GM21447 (cell line): ENCODE results near the gene TTC28.
"Not testable (repeated sequence)": the region's sequence is repeated elsewhere in the genome, so short reads cannot be mapped to it uniquely, and the experiment has no call there.

ENCODE experiments used
- ATAC-seq: cut with Tn5 transposase; IDR thresholded peaks from one replicate; pipeline ENCODE4 v1.9.1; 2021; ENCODE audit not compliant: unreplicated experiment

TTC28 gene

GRCh38 chr22:28074526-28074925, 605.1 kb downstream of the TTC28 start:
- no peak for ATAC-seq

- ATAC-seq = no peak
These were observed 607.6 kb downstream of the TTC28 start for GRCh38 chr22:28072066-28072465.

GRCh38 chr22:28068826-28069225, 610.8 kb downstream of the TTC28 start:
- no peak for ATAC-seq

- no peak for ATAC-seq
These were observed 614.7 kb downstream of the TTC28 start for GRCh38 chr22:28064920-28065319.

GRCh38 chr22:28063656-28064055, 616.0 kb downstream of the TTC28 start:
- ATAC-seq = no peak

- not testable (repeated sequence) for ATAC-seq
These were observed 619.0 kb downstream of the TTC28 start for GRCh38 chr22:28060594-28060993.

- ATAC-seq = no peak
These were observed 621.6 kb downstream of the TTC28 start for GRCh38 chr22:28058036-28058435.

- ATAC-seq = no peak
These were observed 624.8 kb downstream of the TTC28 start for GRCh38 chr22:28054819-28055208.

GRCh38 chr22:28053896-28054818, 625.5 kb downstream of the TTC28 start:
- ATAC-seq = no peak

- no peak for ATAC-seq
These were observed 626.8 kb downstream of the TTC28 start for GRCh38 chr22:28052825-28053269.

GRCh38 chr22:28051787-28052356, 627.8 kb downstream of the TTC28 start:
- no peak for ATAC-seq

- ATAC-seq = no peak
These were observed 628.4 kb downstream of the TTC28 start for GRCh38 chr22:28051091-28051786.

GRCh38 chr22:28048529-28048928, 631.1 kb downstream of the TTC28 start:
- no peak for ATAC-seq

GRCh38 chr22:28047740-28048139, 631.9 kb downstream of the TTC28 start:
- no peak for ATAC-seq

GRCh38 chr22:28046100-28046499, 633.5 kb downstream of the TTC28 start:
- no peak for ATAC-seq

- no peak for ATAC-seq
These were observed 635.0 kb downstream of the TTC28 start for GRCh38 chr22:28044546-28045173.

- ATAC-seq = no peak
These were observed 636.4 kb downstream of the TTC28 start for GRCh38 chr22:28043266-28043665.

GRCh38 chr22:28034760-28035401, 644.8 kb downstream of the TTC28 start:
- ATAC-seq = no peak

GRCh38 chr22:28034145-28034759, 645.4 kb downstream of the TTC28 start:
- ATAC-seq = no peak

GRCh38 chr22:28032861-28033260, 646.8 kb downstream of the TTC28 start:
- ATAC-seq = no peak
